Measurements from ENCODE around the gene TYR.
"Not testable (repeated sequence)": the region's sequence is repeated elsewhere in the genome, so short reads cannot be mapped to it uniquely, and the experiment has no call there.

Gene TYR

GRCh38 chr11:89184021-89184420, 6.3 kb downstream of the TYR start:
- no peaks in the 10 kb centered on the region for H3K36me3 ChIP-seq (ENCODE audit: control insufficient read depth, insufficient read depth, low read length)
- no peak overlapping the region for H3K27ac ChIP-seq (ENCODE audit: low read depth, low read length)
- H3K9ac ChIP-seq (ENCODE audit: low read length) = no peak overlapping the region
- no peaks in the 10 kb centered on the region for H3K9me3 ChIP-seq (ENCODE audit: control insufficient read depth, insufficient read depth, low read depth, low read length)
- H3K4me1 ChIP-seq (ENCODE audit: control insufficient read depth, insufficient read depth, low read length) = peaks cover 7% of the 10 kb centered on the region; the same call in 1 of the 2 replicates
- H3K27me3 ChIP-seq (ENCODE audit: control insufficient read depth, insufficient read depth, low read length) = no peaks in the 10 kb centered on the region
- H3K4me3 ChIP-seq (ENCODE audit: low read depth, low read length) = no peak overlapping the region

GRCh38 chr11:89189776-89190175, 12.1 kb downstream of the TYR start:
- H3K36me3 ChIP-seq (ENCODE audit: control insufficient read depth, insufficient read depth, low read length) = no peaks in the 10 kb centered on the region
- H3K27me3 ChIP-seq (ENCODE audit: control insufficient read depth, insufficient read depth, low read length) = no peaks in the 10 kb centered on the region
- no peaks in the 10 kb centered on the region for H3K9me3 ChIP-seq (ENCODE audit: control insufficient read depth, insufficient read depth, low read depth, low read length)
- H3K4me1 ChIP-seq (ENCODE audit: control insufficient read depth, insufficient read depth, low read length) = no peaks in the 10 kb centered on the region
- H3K27ac ChIP-seq (ENCODE audit: low read depth, low read length) = no peak overlapping the region
- H3K4me3 ChIP-seq (ENCODE audit: low read depth, low read length) = no peak overlapping the region
- H3K9ac ChIP-seq (ENCODE audit: low read length) = no peak overlapping the region

GRCh38 chr11:89201138-89201537, 23.5 kb downstream of the TYR start:
- H3K4me1 ChIP-seq (ENCODE audit: control insufficient read depth, insufficient read depth, low read length) = no peaks in the 10 kb centered on the region
- H3K9ac ChIP-seq (ENCODE audit: low read length) = no peak overlapping the region
- H3K9me3 ChIP-seq (ENCODE audit: control insufficient read depth, insufficient read depth, low read depth, low read length) = no peaks in the 10 kb centered on the region
- no peak overlapping the region for H3K27ac ChIP-seq (ENCODE audit: low read depth, low read length)
- no peaks in the 10 kb centered on the region for H3K27me3 ChIP-seq (ENCODE audit: control insufficient read depth, insufficient read depth, low read length)
- no peaks in the 10 kb centered on the region for H3K36me3 ChIP-seq (ENCODE audit: control insufficient read depth, insufficient read depth, low read length)
- H3K4me3 ChIP-seq (ENCODE audit: low read depth, low read length) = no peak overlapping the region

GRCh38 chr11:89203814-89204213, 26.1 kb downstream of the TYR start:
- Histone ChIP-seq H3K4me1 (ENCODE audit: control insufficient read depth, insufficient read depth, low read length) (no peaks in the 10 kb centered on the region), H3K4me3 (ENCODE audit: low read depth, low read length) (no peak overlapping the region), H3K36me3 (ENCODE audit: control insufficient read depth, insufficient read depth, low read length) (no peaks in the 10 kb centered on the region), H3K9ac (ENCODE audit: low read length) (no peak overlapping the region), H3K27me3 (ENCODE audit: control insufficient read depth, insufficient read depth, low read length) (no peaks in the 10 kb centered on the region), H3K27ac (ENCODE audit: low read depth, low read length) (no peak overlapping the region), H3K9me3 (ENCODE audit: control insufficient read depth, insufficient read depth, low read depth, low read length) (no peaks in the 10 kb centered on the region)

- H3K4me3 ChIP-seq (ENCODE audit: low read depth, low read length) = no peak overlapping the region
- H3K4me1 ChIP-seq (ENCODE audit: control insufficient read depth, insufficient read depth, low read length) = 0 out of 2 replicates have a peak, but pooled peaks cover 7% of the 10 kb centered on the region
- no peaks in the 10 kb centered on the region for H3K36me3 ChIP-seq (ENCODE audit: control insufficient read depth, insufficient read depth, low read length)
Observed at GRCh38 chr11:89205378-89205777, 27.7 kb downstream of the TYR start.

GRCh38 chr11:89220684-89221339, 43.1 kb downstream of the TYR start:
- Histone ChIP-seq H3K27me3 (ENCODE audit: control insufficient read depth, insufficient read depth, low read length) (no peaks in the 10 kb centered on the region), H3K4me1 (ENCODE audit: control insufficient read depth, insufficient read depth, low read length) (peaks cover 15% of the 10 kb centered on the region; the same call in 1 of the 2 replicates), H3K9ac (ENCODE audit: low read length) (no peak overlapping the region), H3K36me3 (ENCODE audit: control insufficient read depth, insufficient read depth, low read length) (no peaks in the 10 kb centered on the region), H3K9me3 (ENCODE audit: control insufficient read depth, insufficient read depth, low read depth, low read length) (no peaks in the 10 kb centered on the region), H3K27ac (ENCODE audit: low read depth, low read length) (no peak overlapping the region), H3K4me3 (ENCODE audit: low read depth, low read length) (no peak overlapping the region)

More at GRCh38 chr11:89205378-89205777, 27.7 kb downstream of the TYR start:
- Histone ChIP-seq H3K27ac (ENCODE audit: low read depth, low read length) (no peak overlapping the region), H3K9ac (ENCODE audit: low read length) (no peak overlapping the region), H3K9me3 (ENCODE audit: control insufficient read depth, insufficient read depth, low read depth, low read length) (no peaks in the 10 kb centered on the region), H3K27me3 (ENCODE audit: control insufficient read depth, insufficient read depth, low read length) (no peaks in the 10 kb centered on the region)

- Histone ChIP-seq H3K9ac (ENCODE audit: low read length) (no peak overlapping the region), H3K27ac (ENCODE audit: low read depth, low read length) (no peak overlapping the region), H3K36me3 (ENCODE audit: control insufficient read depth, insufficient read depth, low read length) (no peaks in the 10 kb centered on the region), H3K9me3 (ENCODE audit: control insufficient read depth, insufficient read depth, low read depth, low read length) (no peaks in the 10 kb centered on the region), H3K4me1 (ENCODE audit: control insufficient read depth, insufficient read depth, low read length) (no peaks in the 10 kb centered on the region), H3K4me3 (ENCODE audit: low read depth, low read length) (no peak overlapping the region), H3K27me3 (ENCODE audit: control insufficient read depth, insufficient read depth, low read length) (no peaks in the 10 kb centered on the region)
Observed at GRCh38 chr11:89235083-89235482, 57.4 kb downstream of the TYR start.

- Histone ChIP-seq H3K27me3 (ENCODE audit: control insufficient read depth, insufficient read depth, low read length) (no peaks in the 10 kb centered on the region), H3K4me1 (ENCODE audit: control insufficient read depth, insufficient read depth, low read length) (no peaks in the 10 kb centered on the region), H3K9me3 (ENCODE audit: control insufficient read depth, insufficient read depth, low read depth, low read length) (no peaks in the 10 kb centered on the region), H3K4me3 (ENCODE audit: low read depth, low read length) (no peak overlapping the region), H3K27ac (ENCODE audit: low read depth, low read length) (no peak overlapping the region), H3K9ac (ENCODE audit: low read length) (no peak overlapping the region), H3K36me3 (ENCODE audit: control insufficient read depth, insufficient read depth, low read length) (no peaks in the 10 kb centered on the region)
Observed at GRCh38 chr11:89235976-89236375, 58.3 kb downstream of the TYR start.

- not testable (repeated sequence) for H3K27ac ChIP-seq (ENCODE audit: low read depth, low read length)
Observed at GRCh38 chr11:89247007-89247406, 69.3 kb downstream of the TYR start.

GRCh38 chr11:89249196-89249595, 71.5 kb downstream of the TYR start:
- no peak overlapping the region for H3K4me3 ChIP-seq (ENCODE audit: low read depth, low read length)
- H3K4me1 ChIP-seq (ENCODE audit: control insufficient read depth, insufficient read depth, low read length) = no peaks in the 10 kb centered on the region
- H3K9ac ChIP-seq (ENCODE audit: low read length) = no peak overlapping the region
- no peak overlapping the region for H3K27ac ChIP-seq (ENCODE audit: low read depth, low read length)
- H3K27me3 ChIP-seq (ENCODE audit: control insufficient read depth, insufficient read depth, low read length) = no peaks in the 10 kb centered on the region
- no peaks in the 10 kb centered on the region for H3K9me3 ChIP-seq (ENCODE audit: control insufficient read depth, insufficient read depth, low read depth, low read length)
- H3K36me3 ChIP-seq (ENCODE audit: control insufficient read depth, insufficient read depth, low read length) = no peaks in the 10 kb centered on the region

More at GRCh38 chr11:89247007-89247406, 69.3 kb downstream of the TYR start:
- not testable (repeated sequence) for H3K9ac ChIP-seq (ENCODE audit: low read length); H3K4me3 ChIP-seq (ENCODE audit: low read depth, low read length); H3K4me1 ChIP-seq (ENCODE audit: control insufficient read depth, insufficient read depth, low read length); H3K36me3 ChIP-seq (ENCODE audit: control insufficient read depth, insufficient read depth, low read length); H3K9me3 ChIP-seq (ENCODE audit: control insufficient read depth, insufficient read depth, low read depth, low read length); H3K27me3 ChIP-seq (ENCODE audit: control insufficient read depth, insufficient read depth, low read length)

GRCh38 chr11:89261483-89261882, 83.8 kb downstream of the TYR start:
- H3K4me1 ChIP-seq (ENCODE audit: control insufficient read depth, insufficient read depth, low read length); H3K36me3 ChIP-seq (ENCODE audit: control insufficient read depth, insufficient read depth, low read length); H3K27ac ChIP-seq (ENCODE audit: low read depth, low read length); H3K9me3 ChIP-seq (ENCODE audit: control insufficient read depth, insufficient read depth, low read depth, low read length); H3K9ac ChIP-seq (ENCODE audit: low read length); H3K27me3 ChIP-seq (ENCODE audit: control insufficient read depth, insufficient read depth, low read length); H3K4me3 ChIP-seq (ENCODE audit: low read depth, low read length): not testable (repeated sequence)

All from HUES6 (cell line).